Activated T-cell treated with anti-CD3 and anti-CD28 coated beads for 48 hours (primary cell): Measurements from ENCODE around the gene TMEM14C.
A peak's percentile ranks its signal among the peaks of the same experiment; 100 is the strongest.
"Not testable (repeated sequence)": the region's sequence is repeated elsewhere in the genome, so short reads cannot be mapped to it uniquely, and the experiment has no call there.

Source experiments
- DNase-seq: peaks from one replicate; pipeline ENCODE4 v3.0.0-alpha.2; 2020; ENCODE audit warnings: low read depth

The TMEM14C gene

DNA sequence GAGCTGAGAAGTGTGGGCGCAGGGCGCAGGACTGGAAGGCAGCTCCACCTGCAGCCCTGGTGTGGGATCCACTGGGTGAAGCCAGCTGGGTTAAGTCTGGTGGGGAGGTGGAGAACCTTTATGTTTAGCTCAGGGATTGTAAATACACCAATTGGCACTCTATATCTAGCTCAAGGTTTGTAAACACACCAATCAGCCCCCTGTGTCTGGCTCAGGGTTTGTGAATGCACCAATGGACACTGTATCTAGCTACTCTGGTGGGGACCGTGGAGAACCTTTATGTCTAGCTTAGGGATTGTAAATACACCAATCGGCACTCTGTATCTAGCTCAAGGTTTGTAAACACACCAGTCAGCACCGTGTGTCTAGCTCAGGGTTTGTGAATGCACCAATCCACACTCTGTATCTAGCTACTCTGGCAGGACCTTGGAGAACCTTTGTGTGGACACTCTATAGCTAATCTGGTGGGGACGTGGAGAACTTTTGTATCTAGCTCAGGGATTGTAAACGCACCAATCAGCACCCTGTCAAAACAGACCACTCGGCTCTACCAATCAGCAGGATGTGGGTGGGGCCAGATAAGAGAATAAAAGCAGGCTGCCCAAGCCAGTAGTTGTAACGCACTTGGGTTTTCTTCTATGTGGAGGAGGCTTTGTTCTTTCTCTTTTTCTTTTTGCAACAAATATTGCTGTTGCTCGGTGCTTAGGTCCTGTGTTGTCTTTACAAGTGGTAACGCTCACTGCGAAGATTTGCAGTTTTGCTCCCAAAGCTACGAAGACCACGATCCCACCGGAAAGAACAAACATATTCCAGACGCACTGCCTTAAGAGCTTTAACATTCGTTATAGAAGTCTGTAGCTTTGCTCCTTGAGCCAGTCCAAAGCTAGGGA, 1.7 kb upstream of the TMEM14C start:
- peak; percentile 31 for DNase-seq

DNA sequence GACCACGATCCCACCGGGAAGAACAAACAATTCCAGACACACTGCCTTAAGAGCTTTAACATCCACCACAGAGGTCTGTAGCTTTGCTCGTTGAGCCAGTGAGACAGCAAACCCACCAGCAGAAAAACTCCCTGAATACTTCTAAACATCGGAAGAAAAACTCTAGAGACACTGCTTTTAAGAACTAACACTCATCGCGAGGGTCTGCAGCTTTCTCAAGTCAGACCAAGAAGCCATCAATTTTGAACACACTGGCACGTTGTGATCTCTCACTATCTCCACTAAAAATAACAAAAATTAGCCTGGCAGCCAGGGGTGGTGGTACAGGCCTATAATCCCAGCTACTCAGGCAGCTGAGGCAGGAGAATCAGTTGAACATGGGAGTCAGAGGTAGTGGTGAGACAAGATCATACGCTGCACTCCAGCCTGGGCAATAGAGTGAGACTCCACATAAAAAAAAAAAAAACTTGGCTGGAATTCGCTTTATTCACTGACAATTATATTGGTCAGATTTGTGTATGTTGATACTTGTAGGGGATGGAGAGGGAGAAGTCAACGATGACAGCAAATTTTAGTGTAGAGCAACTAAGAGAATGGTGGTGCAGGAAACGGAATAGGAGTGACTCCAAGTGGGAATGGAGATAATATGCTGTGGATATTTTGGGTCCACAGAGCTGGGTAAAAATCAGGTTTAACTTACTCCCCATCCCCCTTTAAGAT, 860 bp upstream of the TMEM14C start:
- DNase-seq = no peak

DNA sequence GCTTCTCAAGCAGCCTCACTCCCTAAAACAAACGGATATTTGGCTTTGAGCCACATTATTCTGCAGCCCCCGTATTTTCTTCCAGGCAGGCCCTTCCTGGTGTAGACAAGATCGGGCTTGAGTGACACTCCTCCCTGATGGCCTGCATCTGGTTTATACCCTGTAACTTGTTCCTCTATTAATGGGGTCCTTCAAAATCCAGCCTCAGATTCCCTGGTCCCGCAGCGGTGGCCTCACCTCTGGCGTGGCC, 375 bp upstream of the TMEM14C start:
- DNase-seq = no peak

DNA sequence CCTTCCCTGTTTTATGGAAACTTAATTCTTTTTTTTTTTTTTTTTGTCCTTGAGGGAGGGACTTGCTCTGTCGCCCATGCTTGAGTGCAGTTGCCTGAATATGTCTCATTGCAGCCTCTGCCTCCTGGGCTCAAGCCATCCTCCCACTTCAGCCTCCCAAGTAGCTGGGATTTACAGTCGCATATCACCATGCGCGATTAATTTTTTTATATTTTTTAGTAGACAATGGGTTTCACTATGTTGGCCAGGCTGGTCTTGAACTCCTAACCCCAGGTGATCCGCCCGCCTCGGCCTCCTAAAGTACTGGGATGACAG, 654 bp downstream of the TMEM14C start:
- no peak for DNase-seq

DNA sequence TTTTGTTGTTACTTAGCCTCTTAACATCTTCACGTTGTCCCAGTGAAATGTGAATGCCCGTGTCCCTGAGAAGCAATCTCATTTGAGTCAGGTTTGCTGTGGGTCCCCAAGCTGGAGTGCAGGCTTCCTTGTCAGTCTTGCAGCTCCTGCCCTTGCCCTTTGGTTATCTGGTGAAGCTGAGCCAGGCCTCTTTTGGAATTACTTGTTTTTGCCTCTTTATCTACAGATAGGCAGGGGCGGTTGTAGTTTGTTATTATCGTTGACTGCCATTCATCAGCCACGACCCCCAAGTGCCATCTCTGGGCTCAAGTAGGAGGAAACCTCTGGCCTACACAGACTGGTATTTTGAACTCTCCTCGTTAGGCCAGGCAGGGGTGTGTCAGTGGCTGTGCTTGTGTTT, 2.2 kb downstream of the TMEM14C start:
- no peak for DNase-seq

DNA sequence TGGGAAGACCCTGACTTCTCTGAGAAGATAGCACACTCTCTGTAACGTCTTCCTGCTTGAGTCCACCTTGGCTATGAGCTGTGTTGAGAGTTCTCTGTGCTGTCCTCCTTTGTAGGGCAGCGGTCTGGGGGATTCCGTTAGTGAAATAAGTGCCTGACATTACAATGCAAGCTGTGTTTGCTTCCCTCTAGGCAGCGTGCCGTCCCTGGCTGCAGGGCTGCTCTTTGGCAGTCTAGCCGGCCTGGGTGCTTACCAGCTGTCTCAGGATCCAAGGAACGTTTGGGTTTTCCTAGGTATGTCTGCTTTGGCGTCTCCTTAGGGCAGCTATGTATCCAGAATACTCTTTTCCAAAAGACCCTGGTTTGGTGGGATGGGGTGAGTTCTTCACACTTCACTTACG, 2.8 kb downstream of the TMEM14C start:
- no peak for DNase-seq

DNA sequence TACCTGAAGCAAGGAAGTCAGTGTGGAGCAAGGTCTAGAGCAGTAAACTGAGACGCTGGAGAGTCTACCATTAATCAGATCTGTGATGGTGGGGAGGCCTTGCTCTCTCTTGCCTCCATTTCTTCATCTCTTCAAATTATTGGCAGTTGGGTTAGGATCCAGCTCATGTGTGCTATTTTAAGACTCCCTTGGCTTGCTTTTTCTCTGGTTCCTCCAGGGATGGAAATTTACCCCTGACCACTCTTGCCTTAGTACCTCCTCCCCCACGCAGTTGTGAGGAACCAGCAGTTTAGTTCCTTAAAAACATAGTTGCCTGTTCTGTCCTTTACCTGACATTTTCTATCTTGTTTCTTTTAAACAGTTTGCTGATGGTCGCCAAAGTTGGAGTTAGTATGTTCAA, 7.4 kb downstream of the TMEM14C start:
- DNase-seq = no peak

DNA sequence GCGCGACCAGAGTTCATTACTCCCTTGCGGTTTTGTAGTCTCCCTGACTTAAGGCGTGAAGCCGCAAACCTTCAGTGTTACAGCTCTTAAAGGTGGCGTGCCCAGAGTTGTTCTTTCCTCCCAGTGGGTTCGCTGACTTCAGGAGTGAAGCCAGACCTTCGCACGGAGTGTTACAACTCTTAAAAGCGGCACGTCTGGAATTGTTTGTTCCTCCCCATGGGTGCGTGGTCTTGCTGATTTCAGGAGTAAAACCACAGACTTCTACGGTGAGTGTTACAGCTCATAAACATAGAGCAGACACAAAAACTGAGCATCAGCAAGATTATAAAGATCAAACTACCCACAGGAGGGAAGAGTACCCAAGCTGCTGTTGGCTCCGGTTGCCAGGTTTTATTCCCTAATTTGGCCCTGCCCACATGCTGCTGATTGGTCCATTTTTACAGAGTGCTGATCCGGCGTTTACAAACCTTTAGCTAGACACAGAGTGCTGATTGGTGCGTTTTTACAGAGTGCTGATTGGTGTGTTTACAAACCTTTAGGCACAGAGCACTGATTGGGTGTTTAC, 10.4 kb downstream of the TMEM14C start:
- DNase-seq = no peak

DNA sequence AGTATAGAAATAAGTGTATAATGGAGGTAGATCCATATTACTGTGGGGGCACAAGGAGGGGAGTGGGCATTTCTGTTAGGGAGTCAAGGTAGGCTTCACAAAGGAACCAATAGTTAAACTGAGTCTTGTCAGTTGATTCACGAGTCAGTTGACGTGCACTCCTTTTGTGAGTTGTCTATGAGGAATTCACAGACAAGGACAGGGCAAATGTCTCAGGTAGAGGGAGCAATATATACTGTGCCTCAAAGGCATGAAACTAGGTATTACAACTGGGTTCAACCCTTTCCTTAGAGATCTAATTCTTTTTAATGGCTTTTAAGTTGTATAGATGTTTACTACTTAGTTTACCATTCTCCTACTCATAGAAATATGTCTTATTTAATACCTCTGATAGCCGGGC, 11.0 kb downstream of the TMEM14C start:
- DNase-seq = no peak

DNA sequence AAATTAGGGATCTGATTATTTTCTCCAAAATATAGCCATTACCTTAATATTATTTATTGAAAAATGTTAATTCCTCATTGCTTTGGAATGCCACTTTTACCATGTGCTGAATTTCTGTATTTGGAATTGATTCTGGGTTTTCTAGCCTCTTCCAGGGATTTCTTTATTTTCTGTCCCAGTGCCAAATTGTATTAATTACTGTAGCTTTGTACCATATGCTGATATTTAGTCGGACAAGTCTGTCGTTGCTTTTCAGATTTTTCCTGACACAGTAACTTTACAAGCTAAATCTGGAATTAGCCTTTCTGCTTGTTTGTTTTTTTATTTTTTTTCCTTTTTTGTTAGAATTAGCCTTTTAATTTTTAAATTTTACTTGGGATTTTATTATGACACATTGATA, 13.9 kb downstream of the TMEM14C start:
- no peak for DNase-seq

DNA sequence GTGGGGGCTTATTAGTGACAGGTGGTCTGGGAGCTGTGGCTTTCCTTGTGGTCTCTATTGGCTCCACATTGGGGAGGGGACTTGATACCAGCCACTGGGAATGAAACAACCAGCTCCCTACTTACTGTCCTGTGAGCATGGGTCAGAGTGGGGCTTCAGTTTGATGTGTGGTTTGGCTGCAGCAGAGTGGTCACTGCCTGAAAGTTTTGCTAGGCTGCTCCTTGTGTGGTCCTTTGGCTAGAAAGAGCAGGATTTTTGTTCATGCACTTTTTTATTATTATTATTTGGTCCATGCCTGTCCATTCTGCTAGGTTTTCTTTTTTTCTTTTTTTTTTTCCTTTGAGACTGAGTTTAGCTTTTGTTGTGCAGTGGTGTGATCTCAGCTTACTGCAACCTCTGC, 17.2 kb downstream of the TMEM14C start:
- no peak for DNase-seq

DNA sequence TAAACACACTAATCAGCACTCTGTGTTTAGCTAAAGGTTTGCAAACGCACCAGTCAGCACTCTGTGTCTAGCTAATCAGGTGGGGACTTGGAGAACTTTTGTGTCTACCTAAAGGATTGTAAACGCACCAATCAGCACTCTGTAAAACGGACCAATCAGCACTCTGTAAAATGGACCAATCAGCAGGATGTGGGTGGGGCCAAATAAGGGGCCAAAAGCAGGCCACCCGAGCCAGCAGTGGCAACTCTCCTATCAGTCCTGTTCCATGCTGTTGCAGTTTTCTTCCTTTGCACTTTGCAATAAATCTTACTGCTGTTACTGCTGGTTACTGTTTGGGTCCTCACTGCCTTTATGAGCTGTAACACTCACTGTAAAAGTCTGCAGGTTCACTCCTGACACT, 18.8 kb downstream of the TMEM14C start:
- not testable (repeated sequence) for DNase-seq

DNA sequence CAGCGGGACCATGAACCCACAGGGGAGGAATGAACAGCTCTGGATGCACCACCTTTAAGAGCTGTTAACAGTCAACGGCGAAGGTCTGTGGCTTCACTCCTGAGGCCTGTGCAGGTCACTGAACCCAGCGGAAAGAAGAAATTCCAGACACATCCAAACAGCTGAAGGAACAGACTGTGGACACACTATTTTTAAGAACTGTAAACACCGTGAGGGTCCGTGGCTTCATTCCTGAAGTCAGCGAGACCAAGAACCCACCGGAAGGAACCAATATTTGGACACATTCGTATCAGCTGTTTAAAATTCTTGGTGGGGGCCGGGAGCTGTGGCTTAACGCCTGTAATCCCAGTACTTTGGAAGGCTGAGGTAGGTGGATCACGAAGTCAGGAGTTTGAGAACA, 19.4 kb downstream of the TMEM14C start:
- no peak for DNase-seq

DNA sequence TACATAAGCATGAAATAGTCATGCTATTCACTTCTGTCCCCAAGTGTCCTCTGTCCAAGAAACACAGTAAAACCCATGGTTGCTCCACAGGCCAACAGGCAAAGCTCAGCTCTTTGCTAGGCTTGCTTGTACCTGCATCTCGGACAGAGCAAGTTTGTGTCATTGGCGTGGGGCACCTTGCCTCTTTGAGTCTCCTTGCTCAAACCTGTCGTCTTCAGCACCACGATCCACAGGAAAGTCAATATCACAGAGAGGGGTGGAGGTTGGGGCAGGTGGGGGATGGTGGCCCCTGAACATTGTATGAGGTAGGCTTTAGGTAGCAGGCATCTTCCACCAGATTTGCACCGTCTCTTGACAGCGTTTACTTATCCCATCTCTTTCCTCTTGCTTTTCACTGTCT, 20.6 kb downstream of the TMEM14C start:
- no peak for DNase-seq

DNA sequence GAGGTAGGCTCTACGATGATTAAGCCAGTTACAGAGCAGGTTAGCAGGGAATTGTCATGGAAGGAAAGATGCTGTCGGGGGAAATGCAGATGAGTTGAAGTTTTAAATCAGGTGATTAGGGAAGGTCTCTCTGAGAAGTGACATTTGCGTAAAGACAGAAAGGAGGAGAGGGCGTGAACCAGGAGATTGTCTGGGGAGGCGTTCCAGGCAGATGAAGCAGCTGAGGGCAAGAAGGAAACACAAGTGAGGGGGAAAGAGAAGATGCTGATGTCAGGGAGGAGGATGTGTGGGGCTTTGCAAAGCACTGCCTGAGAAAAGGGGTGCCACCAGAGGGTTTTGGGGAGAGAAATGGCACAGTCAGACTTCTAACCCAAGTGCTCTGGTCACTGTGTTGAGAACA, 22.2 kb downstream of the TMEM14C start:
- no peak for DNase-seq

DNA sequence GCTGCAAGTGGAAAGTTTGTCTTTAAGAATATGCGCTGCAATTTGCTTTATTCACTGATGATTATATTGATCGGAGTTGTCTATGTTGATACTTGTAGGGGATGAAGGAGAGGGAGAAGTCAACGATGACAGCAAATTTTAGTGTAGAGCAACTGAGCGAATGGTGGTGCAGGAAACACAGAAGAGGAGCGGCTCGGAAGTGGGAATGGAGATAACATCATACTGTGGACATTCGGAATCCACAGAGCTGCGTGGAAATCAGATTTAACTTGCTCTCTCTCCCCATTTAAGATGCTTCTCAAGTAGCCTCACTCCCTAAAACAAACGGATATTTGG, 24.0 kb downstream of the TMEM14C start:
- DNase-seq = no peak

DNA sequence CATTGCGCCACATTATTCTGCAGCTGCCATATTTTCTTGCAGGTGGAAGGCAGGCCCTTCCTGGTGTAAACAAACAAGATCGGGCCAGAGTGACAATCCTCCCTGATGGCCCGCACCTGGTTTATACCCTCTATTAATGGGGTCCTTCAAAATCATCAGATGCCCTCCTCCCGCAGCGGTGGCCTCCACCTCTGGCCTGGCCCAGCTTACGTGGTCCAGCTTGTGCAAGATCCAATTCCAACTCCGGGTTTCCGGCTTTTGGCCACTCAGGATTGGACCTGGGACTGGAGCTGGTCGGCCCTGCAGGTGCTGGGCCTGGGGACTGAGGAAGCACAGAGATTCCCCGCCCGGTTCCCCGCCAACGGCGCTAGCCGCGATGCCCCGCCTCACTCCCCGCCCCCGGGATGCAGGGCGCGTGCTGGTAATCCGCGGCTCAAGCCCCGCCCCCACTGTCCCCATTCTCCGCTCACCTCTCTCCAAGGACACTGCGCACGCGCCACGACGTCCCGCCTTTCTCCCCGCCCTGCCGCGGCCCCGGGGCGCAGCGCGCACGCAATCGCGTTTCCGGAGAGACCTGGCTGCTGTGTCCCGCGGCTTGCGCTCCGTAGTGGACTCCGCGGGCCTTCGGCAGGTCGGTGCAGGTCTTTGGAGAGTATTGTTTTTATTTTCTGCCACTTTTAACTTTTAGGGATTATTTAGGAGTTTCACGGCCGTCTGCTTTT, 24.5 kb downstream of the TMEM14C start, which contains the start of gene TMEM14B:
Gene TMEM14B (plus strand): TSS at position 555 of the 722 bp plus-strand sequence. CDS start 1,441 bp downstream, outside the sequence.
- peak; percentile 100 for DNase-seq

DNA sequence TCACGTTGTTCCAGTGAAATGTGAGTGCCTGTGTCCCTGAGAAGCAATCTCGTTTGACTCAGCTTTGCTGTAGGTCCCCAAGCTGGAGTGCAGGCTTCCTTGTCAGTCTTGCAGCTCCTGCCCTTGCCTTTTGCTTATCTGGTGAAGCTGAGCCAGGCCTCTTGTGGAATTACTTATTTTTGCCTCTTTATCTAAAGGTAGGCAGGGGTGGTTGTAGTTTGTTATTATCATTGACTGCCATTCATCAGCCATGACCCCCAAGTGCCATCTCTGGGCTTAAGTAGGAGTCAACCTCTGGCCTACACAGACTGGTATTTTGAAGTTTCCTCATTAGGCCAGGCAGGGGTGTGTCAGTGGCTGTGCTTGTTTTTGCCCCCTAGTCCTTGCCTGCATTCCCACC, 26.9 kb downstream of the TMEM14C start:
- DNase-seq = no peak

DNA sequence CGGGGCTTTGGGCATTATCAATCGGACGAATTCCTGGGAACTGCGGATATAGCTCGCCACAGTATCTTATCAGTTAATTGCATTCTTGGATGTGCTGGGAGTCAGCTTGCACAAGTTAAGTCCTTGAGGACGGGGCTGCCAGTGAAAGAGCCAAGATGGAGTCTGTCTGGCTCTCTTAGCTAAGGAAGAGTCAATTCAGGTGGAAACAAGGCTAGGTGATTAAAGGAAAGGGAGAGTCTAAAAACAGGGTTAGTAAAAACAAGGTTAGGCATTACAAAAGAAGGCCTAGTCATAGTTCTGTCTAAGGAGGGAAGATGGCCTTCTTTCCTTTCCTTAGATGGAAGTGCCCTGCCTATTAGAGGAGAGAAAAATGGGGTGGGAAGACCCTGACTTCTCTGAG, 27.7 kb downstream of the TMEM14C start:
- not testable (repeated sequence) for DNase-seq

DNA sequence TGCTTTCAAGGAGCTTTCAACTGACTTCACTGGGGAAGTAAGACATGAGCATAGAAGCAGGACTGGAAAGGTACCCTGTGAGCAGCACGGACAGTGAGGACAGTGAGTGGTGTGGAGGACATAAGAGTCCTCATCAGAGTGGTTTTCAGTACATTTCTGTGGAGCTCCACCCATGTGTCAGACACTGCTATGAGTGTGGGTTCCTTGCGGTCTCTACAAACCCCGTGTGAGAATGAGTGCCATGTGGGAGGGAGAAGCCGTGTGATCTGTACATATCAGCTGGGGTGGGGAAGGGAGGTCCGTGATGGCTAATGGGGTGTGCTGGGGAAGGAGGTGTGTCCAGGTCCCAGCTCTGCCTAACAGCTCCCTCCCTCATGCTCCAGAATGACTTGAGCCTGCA, 28.9 kb downstream of the TMEM14C start:
- DNase-seq = not testable (repeated sequence)

DNA sequence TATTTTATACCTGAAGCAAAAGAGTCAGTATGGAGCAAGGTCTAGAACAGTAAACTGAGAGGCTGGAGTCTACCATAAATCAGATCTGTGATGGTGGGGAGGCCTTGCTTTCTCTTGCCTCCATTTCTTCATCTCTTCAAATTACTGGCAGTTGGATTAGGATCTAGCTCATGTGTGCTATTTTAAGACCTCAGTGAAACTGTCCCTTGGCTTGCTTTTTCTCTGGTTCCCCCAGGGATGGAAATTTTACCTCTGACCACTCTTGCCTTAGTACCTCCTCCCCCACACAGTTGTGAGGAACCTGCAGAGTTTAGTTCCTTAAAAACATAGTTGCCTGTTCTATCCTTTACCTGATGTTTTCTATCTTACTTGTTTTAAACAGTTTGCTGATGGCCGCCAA, 33.2 kb downstream of the TMEM14C start:
- DNase-seq = no peak

DNA sequence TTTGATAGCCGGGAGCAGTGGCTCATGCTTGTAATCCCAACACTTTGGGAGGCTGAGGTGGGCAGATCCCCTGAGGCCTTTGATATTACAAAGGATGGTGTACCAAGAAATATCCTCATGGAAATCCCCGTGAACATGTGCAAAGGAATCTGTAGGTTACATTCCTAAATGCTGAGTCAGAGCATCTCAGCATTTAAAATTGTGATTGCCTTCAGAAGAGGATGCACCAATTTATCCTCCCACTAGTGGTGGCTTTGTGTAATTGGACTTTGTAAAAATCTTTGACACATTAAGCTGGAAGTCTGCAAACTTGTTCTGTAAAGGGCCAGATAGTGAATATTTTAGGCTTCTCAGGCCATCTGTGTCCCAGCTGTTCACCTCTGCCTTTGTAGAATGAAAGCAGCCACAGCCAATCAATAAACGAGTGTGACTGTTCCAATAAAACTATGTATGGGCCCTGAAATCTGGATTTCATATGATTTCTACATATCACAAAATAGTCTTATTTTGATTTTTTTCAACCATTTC, 36.5 kb downstream of the TMEM14C start:
- DNase-seq = no peak

DNA sequence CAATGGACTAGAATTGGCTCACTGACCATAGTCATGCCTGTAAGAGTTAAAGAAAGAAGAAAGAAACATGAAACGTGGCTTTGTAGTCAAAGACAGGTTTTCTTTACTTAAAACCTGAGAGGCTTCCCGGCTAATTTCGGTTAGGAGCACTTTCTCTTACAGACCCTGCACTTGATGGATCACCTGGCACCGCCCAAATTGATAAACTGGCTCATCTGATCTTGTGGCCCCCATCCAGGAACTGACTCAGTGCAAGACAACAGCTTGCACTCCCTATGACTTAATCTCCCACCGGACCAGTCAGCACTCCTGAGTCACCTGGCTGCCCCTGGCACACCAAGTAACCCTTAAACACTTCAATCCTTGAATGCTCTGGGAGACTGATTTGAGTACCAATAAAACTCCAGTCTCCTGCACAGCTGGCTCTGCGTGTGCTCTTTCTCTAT, 37.0 kb downstream of the TMEM14C start:
- no peak for DNase-seq
